Activated T-helper 1 cell treated with anti-CD3 and anti-CD28 coated beads, Interleukin-2, amount 50 U/mL, for 16 hours (primary cell): ENCODE results near the gene TMEM50A.
"Not testable (repeated sequence)": the region's sequence is repeated elsewhere in the genome, so short reads cannot be mapped to it uniquely, and the experiment has no call there.

Source experiments
- DNase-seq, 2 donors: peaks; one replicate each; pipeline ENCODE4 v3.0.0-alpha.2; 2020; ENCODE audit warnings: low read depth in 1 of 2, low spot score in 1 of 2

The TMEM50A gene

GRCh38 chr1:25329950-25330349 lies 8.2 kb upstream of the TMEM50A start:
- not testable (repeated sequence) for DNase-seq

GRCh38 chr1:25336922-25337354 lies 1.2 kb upstream of the TMEM50A start:
- peak in 1 of 2 donors; percentile 19 for DNase-seq

GRCh38 chr1:25337483-25338187 lies 499 bp upstream of the TMEM50A start:
- DNase-seq, result not testable (repeated sequence)

- DNase-seq, result no peak
Observed at GRCh38 chr1:25338986-25339385, 852 bp downstream of the TMEM50A start.

- no peak for DNase-seq
Observed at GRCh38 chr1:25341746-25342145, 3.6 kb downstream of the TMEM50A start.

GRCh38 chr1:25342846-25343245 lies 4.7 kb downstream of the TMEM50A start:
- DNase-seq, result no peak

- no peak for DNase-seq
Observed at GRCh38 chr1:25343872-25344271, 5.7 kb downstream of the TMEM50A start.

GRCh38 chr1:25347556-25347955 lies 9.4 kb downstream of the TMEM50A start:
- no peak for DNase-seq

- DNase-seq, result no peak
Observed at GRCh38 chr1:25349606-25350005, 11.5 kb downstream of the TMEM50A start.

- DNase-seq, result no peak
Observed at GRCh38 chr1:25355841-25356395, 17.8 kb downstream of the TMEM50A start.

- no peak for DNase-seq
Observed at GRCh38 chr1:25356441-25356840, 18.3 kb downstream of the TMEM50A start.

- no peak for DNase-seq
Observed at GRCh38 chr1:25356848-25357247, 18.7 kb downstream of the TMEM50A start.

GRCh38 chr1:25360596-25361581 lies 22.8 kb downstream of the TMEM50A start:
- no peak for DNase-seq

GRCh38 chr1:25361901-25362300 lies 23.8 kb downstream of the TMEM50A start:
- DNase-seq, result no peak

- not testable (repeated sequence) for DNase-seq
Observed at GRCh38 chr1:25362634-25363559, 24.8 kb downstream of the TMEM50A start.

GRCh38 chr1:25369241-25369640 lies 31.1 kb downstream of the TMEM50A start:
- no peak for DNase-seq

GRCh38 chr1:25369691-25370271 lies 31.6 kb downstream of the TMEM50A start:
- DNase-seq, result not testable (repeated sequence)

GRCh38 chr1:25371757-25372156 lies 33.6 kb downstream of the TMEM50A start:
- not testable (repeated sequence) for DNase-seq

- not testable (repeated sequence) for DNase-seq
Observed at GRCh38 chr1:25378367-25378766, 40.2 kb downstream of the TMEM50A start.

GRCh38 chr1:25382543-25382942 lies 44.4 kb downstream of the TMEM50A start:
- DNase-seq, result not testable (repeated sequence)
